WTC11 (cell line): ENCODE results near the gene RNF113B.

Source experiments
- CTCF ChIP-seq: fragments of 200-600 bp; IDR thresholded peaks from 2 replicates; pipeline ENCODE4 v1.8.0; 2022; ENCODE audit warnings: antibody characterized with exemption
- JUN ChIP-seq: sonication (generic); formaldehyde crosslinking; IDR thresholded peaks from 2 replicates; pipeline ENCODE4 v1.8.0; 2023; ENCODE audit warnings: mild to moderate bottlenecking, missing genetic modification reagents
- NFE2L1 ChIP-seq: sonication (generic); formaldehyde crosslinking; IDR thresholded peaks from 2 replicates; pipeline ENCODE4 v1.8.1; 2023; ENCODE audit warnings: missing genetic modification reagents

- TF ChIP-seq CTCF: no peak
- no peak for TF ChIP-seq JUN (CRISPR knock-in tag)
- no peak for TF ChIP-seq NFE2L1
Observed at GRCh38 chr13:98222081-98222554, 45.0 kb upstream of the RNF113B start.
